Testis (tissue), 3 donors: ENCODE measurements around the gene ZNF865. TPM values are rescaled to one million over a fixed set of nuclear protein-coding genes. Genes with fewer than 3 reads are reported as not detected.

Experiments used
- DNase-seq: peaks from one replicate; pipeline ENCODE4 v3.0.0-alpha.2; 2019
- H3K27ac ChIP-seq, 2 donors: fragments of 200-600 bp; sonication (generic); one replicate each; pipeline ENCODE4 v1.5.1; 2019
- H3K27me3 ChIP-seq: fragments of 200-600 bp; sonication (generic); one replicate; pipeline ENCODE4 v1.5.1; 2019
- H3K36me3 ChIP-seq: fragments of 200-600 bp; sonication (generic); one replicate; pipeline ENCODE4 v1.5.1; 2017; ENCODE audit warnings: low read depth; ENCODE audit errors: missing control alignments
- H3K4me1 ChIP-seq: fragments of 200-600 bp; sonication (generic); one replicate; pipeline ENCODE4 v1.5.1; 2019
- H3K4me3 ChIP-seq, 2 donors: fragments of 200-600 bp; sonication (generic); one replicate each; pipeline ENCODE4 v1.5.1; 2017 to 2019
- H3K9me3 ChIP-seq: fragments of 200-600 bp; sonication (generic); one replicate; pipeline ENCODE4 v1.5.1; 2017
- POLR2A ChIP-seq: fragments of 450-650 bp; IDR thresholded peaks from one replicate; pipeline ENCODE4 v1.6.1; 2017; ENCODE audit warnings: antibody characterized with exemption, mild to moderate bottlenecking, moderate library complexity
- WGBS, 2 donors: methylation state at CpG; one replicate each; pipeline ENCODE4 v1.1.5; 2018; 5-methylcytosine and 5-hydroxymethylcytosine counted together
- intact Hi-C: fragments of 100-400 bp; cut with DNase I; formaldehyde crosslinking; loops from one replicate; pipeline ENCODE4 v1.15.1; 2023; ENCODE audit warnings: low total_unique reads
- polyA plus RNA-seq: library from polyadenylated mRNA; stranded (reverse); fragments of 350-450 nt; fragmentation: Illumina TruSeq; extraction: RNeasy Lipid Tissue Mini Kit (QIAGEN cat#74804); gene quantifications from one replicate; pipeline ENCODE4 v1.2.3, GENCODE V29; 2014; ENCODE audit warnings: low read depth, low replicate concordance; ENCODE audit not compliant: insufficient read depth
- total RNA-seq, 2 donors: library from RNA; depleted of rRNA; stranded (reverse); fragments of >200 nt; gene quantifications; one replicate each; pipeline ENCODE4 v1.2.3, GENCODE V29; 2016
- TF ChIP-seq, protein P1 (sequence below), 3 experiments: fragments of 450-650 bp in 2 of 3; fragments of 200-600 bp in 1 of 3; sonication (generic) in 1 of 3; IDR thresholded peaks; one replicate each; pipeline ENCODE4 v1.5.1; 2016 to 2019; ENCODE audit warnings: antibody characterized with exemption in 3 of 3, mild to moderate bottlenecking in 2 of 3, moderate library complexity in 1 of 3

Gene ZNF865
- total and polyA plus RNA-seq, 3 donors from 2014 or later, result 4.7 to 14.5 (median 12.2) TPM

DNA sequence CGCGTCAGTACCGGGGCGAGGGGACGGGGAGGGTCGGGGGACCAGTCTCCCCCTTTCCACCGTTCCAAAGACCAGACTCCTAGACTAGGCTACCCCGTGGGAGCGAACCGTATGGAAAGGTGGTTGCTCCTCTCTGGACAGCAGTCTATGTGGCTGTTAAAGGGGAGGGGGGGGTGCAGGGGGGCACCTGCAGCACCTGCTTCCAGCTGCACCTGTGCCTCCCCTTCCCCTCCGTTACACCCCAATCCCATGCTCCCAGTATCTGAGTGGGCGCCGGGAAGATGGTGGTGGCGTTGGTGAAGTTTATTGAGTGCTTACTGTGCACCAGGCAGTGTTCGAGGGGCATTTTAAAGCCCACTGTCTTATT is 4.8 kb upstream of the ZNF865 start:
- TF ChIP-seq, protein P1, sequence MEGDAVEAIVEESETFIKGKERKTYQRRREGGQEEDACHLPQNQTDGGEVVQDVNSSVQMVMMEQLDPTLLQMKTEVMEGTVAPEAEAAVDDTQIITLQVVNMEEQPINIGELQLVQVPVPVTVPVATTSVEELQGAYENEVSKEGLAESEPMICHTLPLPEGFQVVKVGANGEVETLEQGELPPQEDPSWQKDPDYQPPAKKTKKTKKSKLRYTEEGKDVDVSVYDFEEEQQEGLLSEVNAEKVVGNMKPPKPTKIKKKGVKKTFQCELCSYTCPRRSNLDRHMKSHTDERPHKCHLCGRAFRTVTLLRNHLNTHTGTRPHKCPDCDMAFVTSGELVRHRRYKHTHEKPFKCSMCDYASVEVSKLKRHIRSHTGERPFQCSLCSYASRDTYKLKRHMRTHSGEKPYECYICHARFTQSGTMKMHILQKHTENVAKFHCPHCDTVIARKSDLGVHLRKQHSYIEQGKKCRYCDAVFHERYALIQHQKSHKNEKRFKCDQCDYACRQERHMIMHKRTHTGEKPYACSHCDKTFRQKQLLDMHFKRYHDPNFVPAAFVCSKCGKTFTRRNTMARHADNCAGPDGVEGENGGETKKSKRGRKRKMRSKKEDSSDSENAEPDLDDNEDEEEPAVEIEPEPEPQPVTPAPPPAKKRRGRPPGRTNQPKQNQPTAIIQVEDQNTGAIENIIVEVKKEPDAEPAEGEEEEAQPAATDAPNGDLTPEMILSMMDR (IDR thresholded peaks at IDR 0.05), result no peak
- TF ChIP-seq POLR2A, result no peak
- DNase-seq, result no peak
- Histone ChIP-seq H3K4me1 (peaks cover 7% of the 10 kb centered on the region), H3K36me3 (no peaks in the 10 kb centered on the region), H3K27ac (peak overlapping the region; percentile 95 to 99), H3K9me3 (no peaks in the 10 kb centered on the region), H3K27me3 (no peaks in the 10 kb centered on the region), H3K4me3 (peak overlapping the region; percentile 69 to 88)
- intact Hi-C loops, result loop anchor here (10.0 kb wide), 1 partner anchor 86 kb away; no protein-coding TSS in a partner anchor
- WGBS, 2 donors, result 3 to 7% methylated on average over 9 to 11 of the region's 15 CpGs

DNA sequence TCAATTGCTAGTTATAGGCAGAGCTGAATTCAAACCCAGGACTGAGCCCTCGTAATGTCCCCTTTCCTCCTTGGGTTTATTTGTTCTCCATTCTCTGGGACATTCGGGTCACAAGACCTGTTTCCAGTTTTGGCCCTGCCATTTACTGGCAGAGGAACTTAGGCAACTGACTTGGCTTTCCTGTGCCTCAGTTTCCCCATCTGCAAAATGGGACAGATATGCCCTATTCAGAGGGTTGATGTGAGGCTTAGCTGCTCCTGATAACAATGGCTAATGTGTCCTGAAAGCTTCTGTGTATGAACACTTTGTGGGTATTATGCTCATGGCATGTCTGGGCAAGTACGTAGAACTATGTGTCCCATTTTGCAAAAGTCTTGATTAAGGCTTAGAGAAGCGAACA is 4.4 kb upstream of the ZNF865 start:
- Histone ChIP-seq H3K27me3 (no peaks in the 10 kb centered on the region), H3K4me3 (peak overlapping the region in 1 of 2 donors; percentile 88), H3K27ac (peak overlapping the region; percentile 95 to 99), H3K4me1 (peaks cover 7% of the 10 kb centered on the region), H3K36me3 (no peaks in the 10 kb centered on the region), H3K9me3 (no peaks in the 10 kb centered on the region)
- intact Hi-C loops, result loop anchor here (10.0 kb wide), 1 partner anchor 86 kb away; no protein-coding TSS in a partner anchor
- DNase-seq, result no peak
- 44 to 49% methylated on average over 4 of the region's 4 CpGs for WGBS, 2 donors
- TF ChIP-seq, protein P1 (IDR thresholded peaks at IDR 0.05), result no peak
- TF ChIP-seq POLR2A, result no peak

DNA sequence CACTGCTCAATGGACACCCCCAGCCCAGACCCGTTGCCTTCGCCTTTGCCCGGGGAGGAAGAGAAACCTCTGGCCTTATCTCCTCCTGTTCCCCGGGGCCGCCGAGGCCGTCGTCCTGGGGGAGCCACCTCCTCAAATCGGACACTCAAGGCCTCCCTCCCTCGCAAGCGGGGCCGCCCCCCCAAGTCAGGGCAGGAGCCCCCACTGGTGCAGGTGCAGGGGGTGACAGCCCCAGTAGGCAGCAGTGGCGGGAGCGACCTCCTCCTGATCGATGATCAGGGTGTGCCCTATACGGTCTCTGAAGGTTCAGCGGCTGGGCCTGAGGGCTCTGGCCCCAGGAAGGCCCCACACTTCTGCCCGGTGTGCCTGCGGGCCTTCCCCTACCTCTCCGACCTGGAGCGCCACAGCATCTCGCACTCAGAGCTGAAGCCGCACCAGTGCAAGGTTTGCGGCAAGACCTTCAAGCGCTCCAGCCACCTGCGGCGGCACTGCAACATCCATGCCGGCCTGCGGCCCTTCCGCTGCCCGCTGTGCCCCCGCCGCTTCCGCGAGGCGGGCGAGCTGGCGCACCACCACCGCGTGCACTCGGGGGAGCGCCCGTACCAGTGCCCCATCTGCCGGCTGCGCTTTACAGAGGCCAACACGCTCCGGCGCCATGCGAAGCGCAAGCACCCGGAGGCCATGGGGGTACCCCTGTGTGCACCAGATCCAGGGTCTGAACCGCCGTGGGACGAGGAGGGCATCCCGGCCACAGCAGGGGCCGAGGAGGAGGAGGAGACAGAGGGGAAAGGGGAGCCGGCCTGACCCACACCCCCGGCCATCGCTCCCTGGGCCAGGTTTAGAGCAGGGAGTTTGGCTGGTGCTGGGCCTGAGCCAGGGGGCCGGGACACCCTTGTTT is 3.1 kb upstream of the ZNF865 start:
- no peaks in the 10 kb centered on the region for H3K27me3 ChIP-seq
- WGBS, 2 donors, result 72 to 100% methylated on average over 1 to 60 of the region's 60 CpGs
- no peak for DNase-seq
- H3K27ac ChIP-seq, result no peak overlapping the region
- no peaks in the 10 kb centered on the region for H3K36me3 ChIP-seq
- intact Hi-C loops, result loop anchor here (10.0 kb wide), 1 partner anchor 88 kb away; no protein-coding TSS in a partner anchor
- peaks cover 16% of the 10 kb centered on the region for H3K4me1 ChIP-seq
- no peaks in the 10 kb centered on the region for H3K9me3 ChIP-seq
- no peak overlapping the region for H3K4me3 ChIP-seq
- TF ChIP-seq, protein P1 (IDR thresholded peaks at IDR 0.05), result no peak
- no peak for TF ChIP-seq POLR2A

DNA sequence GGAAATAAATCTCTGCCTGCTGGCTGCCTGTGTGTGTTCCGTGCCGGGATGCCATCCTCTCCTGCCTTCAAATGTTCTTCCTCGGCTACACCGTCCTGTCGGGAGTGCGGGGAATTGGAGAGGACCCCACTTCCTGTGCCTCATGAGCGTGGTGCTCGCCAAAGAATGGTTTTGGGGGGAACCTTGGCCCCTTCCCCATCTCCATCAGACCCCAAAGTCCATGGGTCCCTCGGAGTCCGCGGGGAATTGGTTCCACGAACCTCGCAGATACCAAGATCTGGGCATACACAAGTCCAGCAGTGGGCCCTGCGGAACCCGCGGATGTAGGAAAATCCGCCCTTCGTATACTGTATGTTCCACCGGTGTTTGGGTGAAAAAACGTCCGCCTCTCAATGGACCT is 2.3 kb upstream of the ZNF865 start:
- DNase-seq, result no peak
- no peaks in the 10 kb centered on the region for H3K36me3 ChIP-seq
- H3K27me3 ChIP-seq, result no peaks in the 10 kb centered on the region
- H3K4me1 ChIP-seq, result peaks cover 16% of the 10 kb centered on the region
- H3K9me3 ChIP-seq, result no peaks in the 10 kb centered on the region
- intact Hi-C loops, result loop anchor here (10.0 kb wide), 1 partner anchor 88 kb away; no protein-coding TSS in a partner anchor
- H3K27ac ChIP-seq, result no peak overlapping the region
- TF ChIP-seq, protein P1 (IDR thresholded peaks at IDR 0.05), result no peak
- no peak for TF ChIP-seq POLR2A
- no peak overlapping the region for H3K4me3 ChIP-seq
- 44 to 73% methylated on average over 13 to 21 of the region's 21 CpGs for WGBS, 2 donors
